Gastroesophageal sphincter (tissue), 4 donors: ENCODE data around the gene PRUNE2. TPM values are rescaled to one million over a fixed set of nuclear protein-coding genes. Genes with fewer than 3 reads are reported as not detected.
A peak's percentile ranks its signal among the peaks of the same experiment; 100 is the strongest.

Experiments used
- ATAC-seq: fragments of 150-250 bp; one replicate; pipeline ENCODE4 v1.9.1; 2016; ENCODE audit warnings: mild to moderate bottlenecking, moderate library complexity
- H3K27ac ChIP-seq, 4 donors: fragments of 200-600 bp; sonication (generic) in 3 of 4; 1 replicate in 3 of 4; 2 replicates in 1 of 4; pipeline ENCODE4 v1.5.1; 2016 to 2019
- H3K27me3 ChIP-seq: fragments of 200-600 bp; sonication (generic); one replicate; pipeline ENCODE4 v1.5.1; 2019
- H3K36me3 ChIP-seq, 2 donors: fragments of 200-600 bp; sonication (generic); one replicate each; pipeline ENCODE4 v1.5.1; 2019; ENCODE audit warnings: control low read depth in 1 of 2
- H3K4me1 ChIP-seq, 3 donors: fragments of 200-600 bp; sonication (generic); 1 replicate in 2 of 3; 2 replicates in 1 of 3; pipeline ENCODE4 v1.5.1; 2016 to 2019; ENCODE audit warnings: control low read depth in 2 of 3
- H3K4me3 ChIP-seq, 2 donors: fragments of 200-600 bp; sonication (generic); one replicate each; pipeline ENCODE4 v1.5.1; 2019; ENCODE audit warnings: mild to moderate bottlenecking in 1 of 2, moderate library complexity in 1 of 2
- H3K9me3 ChIP-seq, 3 donors: fragments of 200-600 bp; sonication (generic); one replicate each; pipeline ENCODE4 v1.5.1; 2017 to 2019; ENCODE audit warnings: control low read depth in 2 of 3
- EP300 ChIP-seq: sonication (generic); formaldehyde crosslinking; IDR thresholded peaks from one replicate; pipeline ENCODE4 v1.6.1; 2017; ENCODE audit warnings: antibody characterized with exemption, mild to moderate bottlenecking
- POLR2A ChIP-seq, 2 donors: fragments of 450-650 bp; IDR thresholded peaks; one replicate each; pipeline ENCODE4 v1.6.1; 2017; ENCODE audit warnings: antibody characterized with exemption in 2 of 2, mild to moderate bottlenecking in 2 of 2, moderate library complexity in 1 of 2
- POLR2AphosphoS5 ChIP-seq: sonication (generic); formaldehyde crosslinking; IDR thresholded peaks from one replicate; pipeline ENCODE4 v1.6.1; 2017; ENCODE audit warnings: antibody characterized with exemption
- WGBS, 2 donors: methylation state at CpG; one replicate each; pipeline ENCODE4 v1.1.5; 2018; ENCODE audit warnings: low coverage in 1 of 2; 5-methylcytosine and 5-hydroxymethylcytosine counted together
- total RNA-seq, 4 donors: library from RNA; depleted of rRNA; stranded (reverse); fragments of >200 nt; gene quantifications; one replicate each; pipeline ENCODE4 v1.1.0, GENCODE V29; 2016
- TF ChIP-seq, protein P1 (sequence below), 4 experiments: fragments of 200-600 bp in 2 of 4; fragments of 450-650 bp in 2 of 4; sonication (generic) in 1 of 4; IDR thresholded peaks; one replicate each; pipeline ENCODE4 v1.5.1; 2017 to 2019; ENCODE audit warnings: antibody characterized with exemption in 4 of 4, mild to moderate bottlenecking in 2 of 4, moderate library complexity in 2 of 4

Gene PRUNE2
- total RNA-seq, 4 donors from 2014 or later: 561 to 930 (median 763) TPM

DNA sequence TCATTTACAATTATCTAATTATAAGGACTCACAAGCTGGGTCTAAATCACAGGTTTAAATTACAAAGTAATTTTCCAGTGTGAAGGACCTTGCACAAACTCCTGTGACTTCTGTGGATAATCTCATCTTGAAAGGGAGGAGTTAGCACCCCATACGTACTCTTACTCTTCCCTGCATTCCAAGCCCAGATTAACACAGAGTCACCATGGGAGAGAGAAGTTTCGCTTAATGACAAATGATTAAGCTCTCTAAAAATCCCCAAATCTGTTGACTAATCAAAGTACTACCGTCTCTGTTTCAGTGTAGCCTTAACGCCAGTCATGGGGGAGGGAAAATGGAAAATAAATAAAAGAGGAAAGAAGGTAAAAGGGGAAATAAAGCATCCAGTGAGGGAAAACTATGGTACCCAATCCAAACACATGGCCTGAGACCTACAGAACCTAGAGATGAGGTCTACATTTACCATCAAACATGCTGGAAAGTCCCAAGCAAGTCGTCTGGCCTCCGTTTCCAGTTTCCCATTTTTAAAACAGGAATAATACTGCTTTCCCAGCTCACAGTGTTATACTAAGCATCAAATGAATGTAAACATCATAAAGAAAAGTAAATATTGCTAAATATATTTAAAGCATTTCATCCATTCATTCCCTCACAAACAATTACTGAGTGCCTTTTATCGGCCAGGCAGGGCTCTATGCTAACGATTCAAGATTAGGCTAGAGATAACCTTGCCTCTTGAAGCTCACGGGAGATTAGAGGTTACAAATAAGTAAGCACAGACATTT lies 78.4 kb downstream of the PRUNE2 start:
- peak overlapping the region; percentile 64 to 88 (median 78) for H3K27ac ChIP-seq
- peaks cover 0 to 44% (median 9%) of the 10 kb centered on the region in 3 donors for H3K4me1 ChIP-seq
- WGBS, 2 donors: 47 to 57% methylated on average over 6 to 9 of the region's 9 CpGs
- TF ChIP-seq POLR2AphosphoS5: no peak
- no peak for TF ChIP-seq POLR2A (IDR thresholded peaks at IDR 0.05)
- TF ChIP-seq EP300: no peak
- TF ChIP-seq, protein P1, sequence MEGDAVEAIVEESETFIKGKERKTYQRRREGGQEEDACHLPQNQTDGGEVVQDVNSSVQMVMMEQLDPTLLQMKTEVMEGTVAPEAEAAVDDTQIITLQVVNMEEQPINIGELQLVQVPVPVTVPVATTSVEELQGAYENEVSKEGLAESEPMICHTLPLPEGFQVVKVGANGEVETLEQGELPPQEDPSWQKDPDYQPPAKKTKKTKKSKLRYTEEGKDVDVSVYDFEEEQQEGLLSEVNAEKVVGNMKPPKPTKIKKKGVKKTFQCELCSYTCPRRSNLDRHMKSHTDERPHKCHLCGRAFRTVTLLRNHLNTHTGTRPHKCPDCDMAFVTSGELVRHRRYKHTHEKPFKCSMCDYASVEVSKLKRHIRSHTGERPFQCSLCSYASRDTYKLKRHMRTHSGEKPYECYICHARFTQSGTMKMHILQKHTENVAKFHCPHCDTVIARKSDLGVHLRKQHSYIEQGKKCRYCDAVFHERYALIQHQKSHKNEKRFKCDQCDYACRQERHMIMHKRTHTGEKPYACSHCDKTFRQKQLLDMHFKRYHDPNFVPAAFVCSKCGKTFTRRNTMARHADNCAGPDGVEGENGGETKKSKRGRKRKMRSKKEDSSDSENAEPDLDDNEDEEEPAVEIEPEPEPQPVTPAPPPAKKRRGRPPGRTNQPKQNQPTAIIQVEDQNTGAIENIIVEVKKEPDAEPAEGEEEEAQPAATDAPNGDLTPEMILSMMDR (IDR thresholded peaks at IDR 0.05): no peak
- ATAC-seq: no peak
- H3K36me3 ChIP-seq: peaks cover 0 to 34% of the 10 kb centered on the region in 2 donors
- H3K4me3 ChIP-seq: no peak overlapping the region
- no peaks in the 10 kb centered on the region for H3K27me3 ChIP-seq
- no peaks in the 10 kb centered on the region for H3K9me3 ChIP-seq

DNA sequence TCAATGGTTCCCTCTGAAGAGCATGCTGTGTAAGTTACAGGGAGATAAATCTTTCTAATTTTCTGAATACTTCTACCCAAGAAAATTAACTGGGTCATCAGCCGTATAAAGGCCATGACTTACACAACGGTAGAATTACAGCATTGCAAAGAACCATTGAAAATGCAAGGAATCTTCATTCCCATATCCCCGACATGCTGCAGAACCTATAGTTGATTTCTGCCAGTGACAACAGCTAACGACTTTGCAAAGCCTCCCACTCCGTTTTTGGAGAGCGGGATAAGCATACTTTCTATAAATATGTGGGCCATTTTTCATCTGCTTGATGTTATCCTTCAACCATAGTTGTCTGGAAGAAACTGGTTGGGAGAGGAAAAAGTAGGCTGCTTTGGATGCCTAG lies 85.5 kb downstream of the PRUNE2 start:
- H3K36me3 ChIP-seq: peaks cover 0 to 27% of the 10 kb centered on the region in 2 donors
- 27 to 43% methylated on average over 6 of the region's 6 CpGs for WGBS, 2 donors

DNA sequence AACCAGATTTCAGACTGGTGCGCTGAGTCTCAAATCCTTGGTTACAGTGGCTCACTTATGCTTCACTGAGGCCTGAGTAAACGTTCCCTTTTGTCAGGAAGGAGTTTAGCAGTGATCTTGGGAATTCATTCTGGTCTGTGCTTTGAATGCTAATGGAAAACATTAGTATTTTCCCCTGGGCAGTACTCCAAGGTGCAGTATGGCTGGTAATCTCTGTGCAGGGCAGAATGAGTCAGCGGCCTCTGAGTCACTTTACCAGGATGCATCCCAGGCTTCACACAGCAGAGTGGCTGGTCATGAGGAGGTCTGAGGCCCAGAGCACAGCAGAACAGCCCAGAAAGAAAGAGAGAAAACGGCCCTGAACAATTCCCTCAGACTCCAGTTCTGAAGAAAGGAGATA lies 87.6 kb downstream of the PRUNE2 start:
- TF ChIP-seq POLR2AphosphoS5 (peak; percentile 96), EP300 (no peak)
- H3K36me3 ChIP-seq: peaks cover 0 to 13% of the 10 kb centered on the region in 2 donors
- peak; percentile 97 for ATAC-seq
- WGBS, 2 donors: 13 to 29% methylated on average over 2 to 3 of the region's 4 CpGs
- H3K27ac ChIP-seq: peak overlapping the region; percentile 81 to 93 (median 82)
- no peaks in the 10 kb centered on the region for H3K27me3 ChIP-seq
- H3K9me3 ChIP-seq: no peaks in the 10 kb centered on the region
- no peak overlapping the region for H3K4me3 ChIP-seq
- peaks cover 0 to 70% (median 16%) of the 10 kb centered on the region in 3 donors for H3K4me1 ChIP-seq

More for the DNA sequence above, 85.5 kb downstream of the PRUNE2 start:
- no peak for ATAC-seq
- Histone ChIP-seq H3K4me1 (peaks cover 0 to 76% (median 13%) of the 10 kb centered on the region in 3 donors), H3K9me3 (no peaks in the 10 kb centered on the region), H3K27me3 (no peaks in the 10 kb centered on the region), H3K27ac (peak overlapping the region; percentile 81 to 93 (median 82)), H3K4me3 (no peak overlapping the region)
- TF ChIP-seq, protein P1 (IDR thresholded peaks at IDR 0.05): no peak
- no peak for TF ChIP-seq POLR2A (IDR thresholded peaks at IDR 0.05)
- no peak for TF ChIP-seq EP300
- no peak for TF ChIP-seq POLR2AphosphoS5

DNA sequence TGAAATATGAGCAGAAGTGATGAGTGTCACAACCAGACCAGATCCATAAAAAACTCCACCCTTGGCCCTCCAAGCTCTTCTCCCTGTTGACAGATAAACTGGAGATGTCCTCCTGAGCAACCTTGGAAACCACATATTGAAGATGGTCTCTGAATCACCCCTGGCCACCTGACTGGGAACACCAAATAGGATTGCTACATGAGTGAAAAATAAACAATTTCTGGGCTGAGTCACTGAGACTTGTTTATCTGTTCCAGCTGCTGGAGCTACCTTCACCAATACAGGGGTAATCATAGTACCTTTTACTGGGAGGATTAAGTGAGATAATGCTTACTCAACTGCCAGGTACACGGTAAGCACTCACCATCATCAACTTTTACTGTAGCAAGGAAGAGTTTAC lies 88.4 kb downstream of the PRUNE2 start:
- H3K4me3 ChIP-seq: no peak overlapping the region
- peaks cover 0 to 11% of the 10 kb centered on the region in 2 donors for H3K36me3 ChIP-seq
- H3K4me1 ChIP-seq: peaks cover 0 to 70% (median 16%) of the 10 kb centered on the region in 3 donors
- no peaks in the 10 kb centered on the region for H3K9me3 ChIP-seq
- 71 to 73% methylated on average over 1 of the region's 1 CpG for WGBS, 2 donors
- TF ChIP-seq POLR2AphosphoS5 (peak; percentile 24), EP300 (no peak)
- TF ChIP-seq, protein P1 (IDR thresholded peaks at IDR 0.05): no peak
- H3K27ac ChIP-seq: peak overlapping the region; percentile 81 to 93 (median 82)
- peak; percentile 14 for ATAC-seq
- H3K27me3 ChIP-seq: no peaks in the 10 kb centered on the region

DNA sequence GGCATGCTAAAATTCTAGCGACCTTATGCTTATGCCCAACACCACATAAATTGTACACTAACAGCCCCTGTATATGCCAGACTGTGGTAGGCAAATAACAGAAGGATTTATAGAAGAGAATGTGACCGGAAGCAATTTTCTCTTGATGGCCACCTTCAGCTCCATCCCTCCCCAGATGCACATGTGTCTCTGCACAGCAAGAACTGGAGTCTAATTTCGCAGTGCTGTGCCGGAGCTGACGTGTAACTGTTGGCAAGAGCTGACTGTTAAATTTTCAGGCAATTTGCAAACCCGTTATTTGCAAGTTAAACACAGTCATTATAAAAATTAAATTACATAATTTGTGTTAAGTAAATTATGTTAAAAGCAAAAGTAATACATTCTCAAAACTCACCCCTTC lies 93.3 kb downstream of the PRUNE2 start:
- Histone ChIP-seq H3K36me3 (peaks cover 0 to 6% of the 10 kb centered on the region in 2 donors), H3K9me3 (no peaks in the 10 kb centered on the region), H3K4me3 (no peak overlapping the region), H3K4me1 (peaks cover 0 to 60% (median 12%) of the 10 kb centered on the region in 3 donors), H3K27me3 (no peaks in the 10 kb centered on the region), H3K27ac (peak overlapping the region in 3 of 4 donors; percentile 3 to 64 (median 23))
- TF ChIP-seq EP300 (no peak), POLR2A (IDR thresholded peaks at IDR 0.05) (no peak), POLR2AphosphoS5 (no peak)
- TF ChIP-seq, protein P1 (IDR thresholded peaks at IDR 0.05): no peak
- no peak for ATAC-seq
- 55 to 67% methylated on average over 5 to 6 of the region's 6 CpGs for WGBS, 2 donors
